ENCODE results near the gene FERMT1.

GRCh38 chr20:6069669-6070068, 53.2 kb downstream of the FERMT1 start:
- TF ChIP-seq CTCF (IDR thresholded peaks at IDR 0.05) (no peak), POLR2A (IDR thresholded peaks at IDR 0.05) (no peak)
